Glutamatergic neuron (in vitro differentiated cells): Measurements from ENCODE around the gene CCDC170. TPM values are rescaled to one million over a fixed set of nuclear protein-coding genes. Genes with fewer than 3 reads are reported as not detected.

Source experiments
- DNase-seq: peaks from one replicate; pipeline ENCODE4 v3.0.0; 2022
- H3K27ac Mint-ChIP-seq: one replicate; pipeline ENCODE4 v1.8.0; 2020; ENCODE audit warnings: mild to moderate bottlenecking, mixed read lengths, inconsistent platforms; ENCODE audit not compliant: unreplicated experiment
- H3K27me3 Mint-ChIP-seq: one replicate; pipeline ENCODE4 v1.8.0; 2020; ENCODE audit warnings: mild to moderate bottlenecking, moderate library complexity, mixed read lengths, inconsistent platforms; ENCODE audit not compliant: unreplicated experiment
- H3K36me3 Mint-ChIP-seq: one replicate; pipeline ENCODE4 v1.8.0; 2020; ENCODE audit warnings: mild to moderate bottlenecking, mixed read lengths, inconsistent platforms; ENCODE audit not compliant: unreplicated experiment
- H3K4me1 Mint-ChIP-seq: one replicate; pipeline ENCODE4 v1.8.0; 2020; ENCODE audit warnings: mild to moderate bottlenecking, low read depth, mixed read lengths, inconsistent platforms; ENCODE audit not compliant: unreplicated experiment
- H3K4me3 Mint-ChIP-seq: one replicate; pipeline ENCODE4 v1.8.0; 2020; ENCODE audit warnings: mild to moderate bottlenecking, mixed read lengths, inconsistent platforms; ENCODE audit not compliant: unreplicated experiment
- H3K9me3 Mint-ChIP-seq: one replicate; pipeline ENCODE4 v1.8.0; 2020; ENCODE audit warnings: mild to moderate bottlenecking, moderate library complexity, mixed read lengths, inconsistent platforms; ENCODE audit not compliant: unreplicated experiment
- CTCF ChIP-seq: fragments of 200-600 bp; sonication (generic); IDR thresholded peaks from one replicate; pipeline ENCODE4 v1.5.0; 2021; ENCODE audit not compliant: partially characterized antibody, unreplicated experiment
- total RNA-seq: library from RNA; stranded (reverse); fragmentation: NEBNext Ultra II Directional; extraction: Animal tissue kit (Norgen Biotek cat#: 25700); gene quantifications from one replicate; pipeline ENCODE4 v1.2.1, GENCODE V29; 2021; ENCODE audit not compliant: unreplicated experiment

Gene CCDC170
- total RNA-seq, 1 donor from 2014 or later, result not detected

DNA sequence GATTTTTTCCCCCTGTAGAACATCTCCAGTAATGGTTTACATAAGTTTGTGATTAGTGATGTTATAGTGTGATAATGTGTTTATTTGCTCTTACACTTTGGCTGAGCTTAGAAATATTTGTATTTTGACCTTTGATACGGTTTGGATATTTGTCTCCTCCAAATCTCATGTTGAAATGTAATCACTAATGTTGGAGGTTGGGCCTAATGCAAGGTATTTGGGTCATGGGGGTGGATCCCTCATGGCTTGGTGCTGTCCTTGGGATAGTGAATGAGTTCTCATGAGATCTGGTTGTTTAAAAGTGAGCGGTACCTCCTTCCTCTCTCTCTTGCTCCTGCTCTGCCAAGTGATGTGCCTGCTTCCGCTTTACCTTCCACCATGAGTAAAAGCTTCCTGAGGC is 147.2 kb downstream of the CCDC170 start:
- no peaks in the 10 kb centered on the region for H3K9me3 Mint-ChIP-seq
- DNase-seq, result no peak
- TF ChIP-seq CTCF, result no peak
- no peak overlapping the region for H3K4me3 Mint-ChIP-seq
- no peak overlapping the region for H3K27ac Mint-ChIP-seq
- no peaks in the 10 kb centered on the region for H3K27me3 Mint-ChIP-seq
- no peaks in the 10 kb centered on the region for H3K4me1 Mint-ChIP-seq
- no peaks in the 10 kb centered on the region for H3K36me3 Mint-ChIP-seq

GRCh38 chr6:151647976-151648639 is 154.3 kb downstream of the CCDC170 start:
- H3K27me3 Mint-ChIP-seq, result no peaks in the 10 kb centered on the region
- H3K4me1 Mint-ChIP-seq, result no peaks in the 10 kb centered on the region
- peak; percentile 67 for DNase-seq
- H3K36me3 Mint-ChIP-seq, result no peaks in the 10 kb centered on the region
- no peak overlapping the region for H3K27ac Mint-ChIP-seq
- no peaks in the 10 kb centered on the region for H3K9me3 Mint-ChIP-seq
- H3K4me3 Mint-ChIP-seq, result no peak overlapping the region
- TF ChIP-seq CTCF, result no peak

DNA sequence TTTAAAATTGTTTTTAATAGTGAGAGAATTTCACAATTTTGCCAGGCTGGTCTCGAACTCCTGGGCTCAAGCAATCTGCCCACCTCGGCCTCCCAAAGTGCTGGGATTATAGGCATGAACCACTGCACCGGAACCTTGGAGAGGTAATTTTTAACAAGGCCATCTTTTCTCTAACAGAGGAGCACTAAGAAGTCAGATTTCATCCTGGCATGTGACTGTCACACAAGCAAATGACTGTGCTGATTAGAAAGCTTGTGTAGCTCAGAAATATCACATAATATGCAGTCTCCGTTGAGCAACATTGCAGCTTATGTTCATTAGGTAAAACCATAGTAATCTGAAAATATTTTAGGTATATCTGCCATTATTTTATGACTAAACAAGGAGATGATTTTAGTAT is 156.0 kb downstream of the CCDC170 start:
- Mint-ChIP-seq H3K27ac (no peak overlapping the region), H3K36me3 (peaks cover 4% of the 10 kb centered on the region), H3K9me3 (no peaks in the 10 kb centered on the region), H3K4me3 (no peak overlapping the region), H3K4me1 (no peaks in the 10 kb centered on the region), H3K27me3 (no peaks in the 10 kb centered on the region)
- TF ChIP-seq CTCF, result no peak
- no peak for DNase-seq

GRCh38 chr6:151651639-151652038 is 157.8 kb downstream of the CCDC170 start:
- no peak for DNase-seq
- H3K27me3 Mint-ChIP-seq, result no peaks in the 10 kb centered on the region
- no peak for TF ChIP-seq CTCF
- peaks cover 4% of the 10 kb centered on the region for H3K36me3 Mint-ChIP-seq
- H3K4me1 Mint-ChIP-seq, result no peaks in the 10 kb centered on the region
- H3K27ac Mint-ChIP-seq, result no peak overlapping the region
- H3K4me3 Mint-ChIP-seq, result no peak overlapping the region
- no peaks in the 10 kb centered on the region for H3K9me3 Mint-ChIP-seq

DNA sequence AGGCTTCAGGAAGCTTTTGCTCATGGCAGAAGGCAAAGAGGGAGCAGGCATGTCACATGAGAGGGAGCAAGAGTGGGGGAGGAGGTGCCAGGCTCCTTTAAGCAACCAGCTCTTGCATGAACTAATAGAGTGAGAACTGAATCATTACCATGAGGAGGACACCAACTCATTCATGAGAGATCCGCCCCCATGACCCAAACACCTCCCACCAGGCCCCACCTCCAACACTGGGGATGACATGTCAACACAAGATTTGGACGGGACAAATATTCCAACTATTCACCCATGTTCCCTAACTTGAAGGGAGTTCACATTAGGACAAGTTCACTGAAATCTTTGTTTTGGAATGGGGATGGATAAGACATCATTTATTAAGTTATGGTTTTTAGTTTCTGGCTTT is 158.5 kb downstream of the CCDC170 start:
- no peak for TF ChIP-seq CTCF
- Mint-ChIP-seq H3K4me3 (no peak overlapping the region), H3K4me1 (no peaks in the 10 kb centered on the region), H3K36me3 (peaks cover 4% of the 10 kb centered on the region), H3K27me3 (no peaks in the 10 kb centered on the region), H3K9me3 (no peaks in the 10 kb centered on the region), H3K27ac (no peak overlapping the region)
- DNase-seq, result no peak
